Activated CD8-positive, alpha-beta memory T cell treated with anti-CD3 and anti-CD28 coated beads, Interleukin-2, amount 50 U/mL, for 48 hours (primary cell): ENCODE results near the gene GALM.

Experiments
- DNase-seq: peaks from one replicate; pipeline ENCODE4 v3.0.0-alpha.2; 2020

GALM gene

GRCh38 chr2:38778687-38779082, 112.8 kb downstream of the GALM start:
- DNase-seq = no peak

- no peak for DNase-seq
These were observed 117.7 kb downstream of the GALM start for GRCh38 chr2:38783586-38783985.
